Measurements from ENCODE around the gene CLEC4F.

Gene CLEC4F, protein sequence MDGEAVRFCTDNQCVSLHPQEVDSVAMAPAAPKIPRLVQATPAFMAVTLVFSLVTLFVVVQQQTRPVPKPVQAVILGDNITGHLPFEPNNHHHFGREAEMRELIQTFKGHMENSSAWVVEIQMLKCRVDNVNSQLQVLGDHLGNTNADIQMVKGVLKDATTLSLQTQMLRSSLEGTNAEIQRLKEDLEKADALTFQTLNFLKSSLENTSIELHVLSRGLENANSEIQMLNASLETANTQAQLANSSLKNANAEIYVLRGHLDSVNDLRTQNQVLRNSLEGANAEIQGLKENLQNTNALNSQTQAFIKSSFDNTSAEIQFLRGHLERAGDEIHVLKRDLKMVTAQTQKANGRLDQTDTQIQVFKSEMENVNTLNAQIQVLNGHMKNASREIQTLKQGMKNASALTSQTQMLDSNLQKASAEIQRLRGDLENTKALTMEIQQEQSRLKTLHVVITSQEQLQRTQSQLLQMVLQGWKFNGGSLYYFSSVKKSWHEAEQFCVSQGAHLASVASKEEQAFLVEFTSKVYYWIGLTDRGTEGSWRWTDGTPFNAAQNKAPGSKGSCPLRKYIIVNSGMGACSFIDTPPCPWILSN

GRCh38 chr2:70820499-70820898, at the start of gene CLEC4F:
CLEC4F (minus strand) TSS chr2:70820599; CDS start chr2:70820523, 76 bp downstream.
- intact Hi-C loops (cut with DNase I), result no loop called here
- DNase-seq, result no peak

- DNase-seq, result no peak
- intact Hi-C loops (cut with DNase I), result no loop called here
These were observed 48.6 kb upstream of the CLEC4F start for GRCh38 chr2:70868970-70869369.

- DNase-seq, result peak; percentile 61 to 96 (median 85)
- intact Hi-C loops (cut with DNase I), result no loop called here
These were observed 41.6 kb upstream of the CLEC4F start for GRCh38 chr2:70861777-70862625.

- intact Hi-C loops (cut with DNase I), result loop anchor here (10.0 kb wide), 1 partner anchor 71 kb away; no protein-coding TSS in a partner anchor
- no peak for DNase-seq
These were observed 35.3 kb upstream of the CLEC4F start for GRCh38 chr2:70855667-70856066.

DNA sequence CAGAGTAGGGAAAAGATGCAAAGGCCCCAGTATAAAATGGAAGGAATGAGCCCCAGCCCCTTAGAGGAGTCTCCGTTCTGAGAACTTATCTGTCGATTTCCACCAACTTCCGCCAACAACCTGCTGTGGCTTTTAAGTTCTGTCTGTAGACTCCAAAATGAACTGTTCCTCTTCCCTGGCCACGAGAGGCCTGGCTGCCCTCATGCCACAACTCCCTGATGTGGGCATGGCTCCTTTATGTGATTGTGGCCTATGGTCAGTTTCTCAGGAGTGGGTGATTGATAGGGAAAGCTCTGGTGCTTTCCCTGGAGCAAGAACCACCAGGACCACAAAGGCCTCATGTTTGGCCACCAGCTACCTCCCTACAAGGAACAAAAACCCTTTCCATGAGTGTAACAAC, 34.0 kb upstream of the CLEC4F start:
- no peak for DNase-seq
- intact Hi-C loops (cut with DNase I), result loop anchor here (10.0 kb wide), 1 partner anchor 70 kb away; no protein-coding TSS in a partner anchor

- no peak for DNase-seq
These were observed 32.4 kb upstream of the CLEC4F start for GRCh38 chr2:70852824-70853223.

GRCh38 chr2:70851704-70852103, 31.3 kb upstream of the CLEC4F start:
- no peak for DNase-seq
- intact Hi-C loops (cut with DNase I), result loop anchor here (10.0 kb wide), 1 partner anchor 67 kb away; no protein-coding TSS in a partner anchor

More at GRCh38 chr2:70852824-70853223, 32.4 kb upstream of the CLEC4F start:
- intact Hi-C loops (cut with DNase I), result loop anchor here (10.0 kb wide), 1 partner anchor 68 kb away; no protein-coding TSS in a partner anchor

DNA sequence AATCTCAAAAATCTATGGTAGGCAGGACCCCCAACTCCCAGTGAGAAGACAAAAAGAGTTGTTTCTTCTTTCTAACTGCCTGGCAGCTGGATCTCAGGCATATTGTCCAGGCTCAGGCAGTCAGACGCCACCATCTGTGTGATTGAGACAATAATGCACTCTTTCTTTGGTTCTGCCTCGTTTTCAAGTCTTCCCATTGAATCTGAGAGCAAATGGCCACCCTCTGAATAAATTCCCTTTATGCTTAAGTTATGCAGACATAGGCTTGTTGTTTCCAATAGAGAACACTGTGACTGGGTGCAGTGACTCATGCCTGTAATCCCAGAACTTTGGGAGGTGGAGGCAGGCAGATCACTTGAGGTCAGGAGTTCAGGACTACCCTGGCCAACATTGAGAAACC, 30.5 kb upstream of the CLEC4F start:
- intact Hi-C loops (cut with DNase I), result loop anchor here (10.0 kb wide), 1 partner anchor 66 kb away; no protein-coding TSS in a partner anchor
- DNase-seq, result peak in 3 of 10 donors; percentile 13 to 86 (median 56)

- intact Hi-C loops (cut with DNase I), result no loop called here
- DNase-seq, result no peak
These were observed 22.0 kb upstream of the CLEC4F start for GRCh38 chr2:70842401-70842800.

DNA sequence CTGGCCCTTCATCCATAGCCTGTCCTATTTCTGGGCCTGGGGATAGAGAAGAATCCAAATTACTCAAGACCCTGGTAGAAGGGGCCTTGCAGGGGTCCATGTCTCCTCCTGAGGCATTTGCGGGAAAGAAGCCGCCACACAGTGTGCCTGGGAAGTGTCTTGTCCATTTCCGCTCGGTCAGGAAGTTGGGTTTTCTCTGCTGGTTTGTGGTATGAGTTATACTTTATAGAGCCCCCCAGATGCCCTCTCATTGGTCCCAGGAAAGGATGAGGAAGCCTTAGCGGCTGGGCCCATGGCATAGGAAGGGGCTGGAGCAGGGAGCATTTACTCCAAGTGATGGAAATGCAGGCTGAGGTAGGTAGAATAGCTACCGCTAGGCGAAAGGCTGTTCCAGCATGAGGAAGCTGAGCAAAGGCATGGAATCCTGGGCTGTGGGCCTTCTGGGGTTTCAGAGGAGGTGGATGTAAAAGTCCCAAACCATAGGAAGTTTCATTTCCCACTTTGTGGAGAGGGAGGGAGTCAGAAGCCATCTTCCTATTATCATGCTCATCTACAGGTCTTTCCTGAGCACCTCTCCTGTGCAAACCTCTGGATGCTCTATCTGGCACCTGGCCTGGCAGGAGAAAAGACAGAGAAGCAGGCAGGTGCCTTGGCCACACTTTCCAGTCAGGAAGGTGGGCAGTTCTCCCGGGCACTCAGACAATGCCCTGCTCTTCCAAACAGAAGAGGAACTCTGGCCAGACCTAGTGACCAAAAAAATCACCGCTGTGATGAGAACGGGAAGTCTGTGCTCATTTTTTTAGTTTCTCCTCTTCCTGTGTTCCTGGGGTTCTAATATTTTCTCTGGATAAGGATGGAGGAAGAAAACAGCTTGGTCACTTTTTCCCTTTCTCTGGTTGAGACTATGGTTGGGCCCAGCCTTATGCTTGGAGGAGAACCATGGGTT, 17.9 kb upstream of the CLEC4F start:
- intact Hi-C loops (cut with DNase I), result no loop called here
- no peak for DNase-seq

DNA sequence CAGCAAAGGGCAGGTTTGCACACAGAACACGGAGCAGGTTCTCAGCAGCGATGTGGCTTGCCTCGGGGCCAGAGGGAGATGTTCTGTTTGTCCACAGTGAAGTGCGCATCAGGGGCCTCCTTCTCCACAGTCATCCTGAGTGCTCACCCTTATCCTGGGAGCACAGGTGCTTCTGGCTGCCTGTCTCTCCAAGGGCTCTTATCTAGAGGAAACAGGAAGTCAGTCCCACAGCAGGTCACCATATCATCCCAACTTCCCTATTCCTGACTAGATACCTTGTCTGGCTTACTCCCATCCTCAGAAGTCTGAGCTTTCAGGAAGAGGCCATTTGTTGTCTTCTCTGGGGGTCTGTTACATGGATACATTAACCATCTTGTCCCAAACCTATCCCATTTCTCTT, 15.2 kb upstream of the CLEC4F start, which contains the start of gene CD207:
TSS of gene CD207 (minus strand) at position 174 of the 400 bp plus-strand sequence. CDS start at position 134, 40 bp downstream.
- no peak for DNase-seq
- intact Hi-C loops (cut with DNase I), result no loop called here

DNA sequence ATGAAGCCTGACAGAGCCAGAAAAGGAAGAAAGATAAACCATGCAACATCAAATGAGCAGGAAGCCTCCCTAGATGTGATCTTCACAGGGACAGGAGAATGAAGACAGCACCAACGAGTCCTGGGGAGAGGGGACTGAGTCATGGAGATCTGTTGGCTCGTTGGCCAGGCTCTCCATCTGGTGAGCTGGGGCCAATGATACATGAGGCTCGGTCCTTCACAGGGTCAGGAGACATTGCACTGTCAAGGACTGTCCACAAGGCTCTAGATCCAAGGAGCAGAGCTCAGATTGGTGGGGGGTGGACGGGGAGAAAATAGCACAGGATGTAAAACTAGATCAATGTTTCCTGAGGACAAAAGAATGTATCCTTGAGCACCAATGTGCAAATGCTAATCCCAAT, 14.5 kb upstream of the CLEC4F start:
- intact Hi-C loops (cut with DNase I), result no loop called here
- no peak for DNase-seq

DNA sequence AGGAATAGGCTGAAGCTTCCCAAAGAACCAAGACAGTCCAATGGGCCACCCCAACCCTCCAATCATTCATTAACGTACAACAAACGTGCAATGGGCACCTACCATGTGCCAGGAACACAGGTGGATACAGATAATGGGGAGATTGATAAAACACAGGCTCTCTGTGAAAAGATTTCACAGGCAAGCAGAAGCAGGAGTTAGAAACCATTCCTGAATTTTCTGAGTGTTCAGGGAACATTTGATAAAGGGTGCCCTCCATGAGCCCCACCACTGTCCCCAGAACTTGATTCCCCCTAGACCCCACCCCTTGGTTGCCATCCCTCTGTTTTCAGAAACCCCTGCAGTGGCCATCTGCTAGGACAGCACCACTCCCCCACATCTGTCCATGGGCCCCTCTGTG, 13.7 kb upstream of the CLEC4F start:
- intact Hi-C loops (cut with DNase I), result no loop called here
- no peak for DNase-seq

DNA sequence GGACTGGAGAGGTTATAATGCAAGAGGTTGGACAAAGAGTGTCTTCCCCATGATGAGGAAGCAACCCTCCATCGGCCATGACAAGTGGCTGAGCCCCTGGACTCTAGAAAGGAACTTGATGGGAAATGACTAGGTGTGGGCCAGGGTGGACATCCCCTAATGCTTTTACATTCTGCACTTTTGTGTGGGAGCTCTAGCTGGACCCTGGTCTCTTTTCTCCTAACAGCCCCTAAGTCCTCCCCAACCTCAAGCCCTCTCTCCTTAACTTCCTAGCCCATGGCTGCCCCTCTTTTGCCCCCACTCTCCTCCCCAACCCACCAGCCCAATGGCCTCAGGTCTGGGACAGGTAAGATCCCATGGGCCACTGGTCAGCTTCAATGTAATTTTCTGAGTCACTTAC, 12.8 kb upstream of the CLEC4F start:
- no peak for DNase-seq
- intact Hi-C loops (cut with DNase I), result no loop called here

- intact Hi-C loops (cut with DNase I), result no loop called here
- no peak for DNase-seq
These were observed 12.0 kb upstream of the CLEC4F start for GRCh38 chr2:70832386-70832785.

GRCh38 chr2:70831861-70832260, 11.5 kb upstream of the CLEC4F start:
- DNase-seq, result no peak
- intact Hi-C loops (cut with DNase I), result no loop called here

DNA sequence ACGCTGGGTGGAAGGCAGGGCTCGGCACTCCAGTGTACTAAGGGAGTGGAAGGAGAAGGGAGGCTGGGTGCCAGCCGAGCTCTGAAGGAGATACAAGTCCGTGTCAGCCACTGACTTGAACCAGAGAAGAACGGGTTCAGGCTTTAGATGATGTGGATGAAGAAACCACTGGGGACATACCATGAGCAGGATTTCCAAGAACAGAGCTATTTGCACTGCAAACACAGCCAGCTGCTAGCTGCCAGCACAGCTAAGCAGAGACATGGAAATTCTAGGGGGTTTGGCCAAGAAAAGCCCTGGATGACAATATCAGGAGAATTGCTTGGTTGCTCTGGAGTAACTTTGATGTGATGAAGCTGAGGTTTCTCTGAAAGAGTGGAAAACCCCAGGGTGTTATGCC, 10.0 kb upstream of the CLEC4F start:
- intact Hi-C loops (cut with DNase I), result no loop called here
- no peak for DNase-seq

DNA sequence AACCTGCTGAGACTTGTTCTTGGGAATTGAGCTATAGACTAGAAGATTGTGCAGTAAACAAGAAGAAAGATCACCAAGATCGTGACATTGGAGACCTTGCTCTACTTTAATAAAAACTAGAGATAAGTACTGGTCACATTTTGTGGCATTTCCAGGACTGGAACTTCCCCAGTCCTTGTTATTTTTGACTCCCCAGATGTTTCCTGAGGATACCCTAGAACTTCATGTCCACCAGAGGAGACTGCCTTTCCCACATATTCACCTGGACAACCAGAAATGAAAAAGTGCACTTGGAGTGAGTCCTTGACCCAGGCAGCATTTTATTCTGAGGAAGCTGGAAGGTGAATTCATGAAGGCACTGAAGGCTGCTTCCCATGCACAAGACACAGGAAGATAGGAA, 9.5 kb upstream of the CLEC4F start:
- DNase-seq, result no peak
- intact Hi-C loops (cut with DNase I), result no loop called here

Data from posterior cingulate gyrus (tissue), 11 donors.